Psoas muscle (tissue), 8 donors: ENCODE data around the gene SYT7. TPM values are rescaled to one million over a fixed set of nuclear protein-coding genes. Genes with fewer than 3 reads are reported as not detected.

Experiments used
- ATAC-seq, 4 donors: fragments of 200-7000 bp; cut with Tn5 transposase; one replicate each; pipeline ENCODE4 v1.9.1; 2020; ENCODE audit warnings: moderate library complexity in 3 of 4, mild to moderate bottlenecking in 2 of 4
- DNase-seq, 2 donors: peaks; one replicate each; pipeline ENCODE4 v3.0.0-alpha.2; 2020
- H3K27ac ChIP-seq: fragments of 200-600 bp; one replicate; pipeline ENCODE4 v1.8.0; 2022
- H3K27me3 ChIP-seq, 3 donors: fragments of 200-600 bp in 1 of 3; one replicate each; pipeline versions ENCODE4 v1.6.1 to v1.8.0; 2013 to 2022; ENCODE audit warnings: low read length in 2 of 3, mild to moderate bottlenecking in 2 of 3, moderate library complexity in 1 of 3; ENCODE audit not compliant: insufficient read depth in 3 of 3
- H3K36me3 ChIP-seq, 2 donors: fragments of 200-600 bp in 1 of 2; one replicate each; pipeline versions ENCODE4 v1.6.1 to v1.8.0; 2013 to 2022; ENCODE audit warnings: low read depth in 1 of 2, mild to moderate bottlenecking in 1 of 2, moderate library complexity in 1 of 2; ENCODE audit not compliant: insufficient read depth in 1 of 2
- H3K4me1 ChIP-seq: fragments of 200-600 bp; one replicate; pipeline ENCODE4 v1.8.0; 2022
- H3K4me3 ChIP-seq: fragments of 200-600 bp; one replicate; pipeline ENCODE4 v1.8.0; 2022; ENCODE audit warnings: mild to moderate bottlenecking
- H3K9me3 ChIP-seq: fragments of 200-600 bp; one replicate; pipeline ENCODE4 v1.8.0; 2022
- CTCF ChIP-seq: fragments of 200-600 bp; IDR thresholded peaks from one replicate; pipeline ENCODE4 v1.8.0; 2022; ENCODE audit warnings: antibody characterized with exemption
- WGBS, 3 donors: extraction: QIAGEN DNeasy Blood & Tissue Kit; methylation state at CpG; one replicate each; pipeline versions ENCODE4 v1.1.6 to v1.1.7; 2013; 5-methylcytosine and 5-hydroxymethylcytosine counted together
- intact Hi-C, 2 donors: fragments of 100-400 bp; cut with DNase I; formaldehyde crosslinking; loops; one replicate each; pipeline versions ENCODE4 v1.11.0 to v1.14.2; 2022
- polyA plus RNA-seq, 3 donors: library from polyadenylated mRNA; stranded (reverse); fragments of 200-250 nt; gene quantifications; one replicate each; pipeline ENCODE4 v1.2.3, GENCODE V29; 2013
- total RNA-seq, 4 donors: library from RNA; stranded (reverse); fragmentation: NEBNext Ultra II Directional in 2 of 4; extraction: Animal tissue kit (Norgen Biotek cat#: 25700) in 2 of 4; gene quantifications; one replicate each; pipeline versions ENCODE4 v1.2.1 to v1.2.4, GENCODE V29; 2021 to 2023
- donor health status: healthy with polysubstance abuse.
- donor health status: DM: no; HTN: no; CAD: no; lungs with moderate emphysema.
- donor health status: Bipolar disorder and iron deficiency.
- donor health status: healthy.
- donor health status: DM: yes; HTN: yes; CAD: no.
- donor health status: DM: no; HTN: no; CAD: no.
- donor health status: DM: no; HTN: no; CAD: no.
- donor health status: DM: yes; HTN: yes; CAD: no.

SYT7 gene
- total and polyA plus RNA-seq, 7 donors = 0.96 to 3.5 (median 2.1) TPM

- no peak for TF ChIP-seq CTCF
- H3K4me3 ChIP-seq = no peak overlapping the region
- no peak for ATAC-seq
- peaks cover 3% of the 10 kb centered on the region for H3K9me3 ChIP-seq
- DNase-seq = peak in 1 of 2 donors; percentile 41
- intact Hi-C loops = loop anchor here (1.0 to 10.0 kb wide), 3 partner anchors 40 to 258 kb away; no protein-coding TSS in a partner anchor
- H3K27me3 ChIP-seq = peaks cover 0 to 6% (median 1%) of the 10 kb centered on the region in 3 donors
- H3K36me3 ChIP-seq = no peaks in the 10 kb centered on the region
- no peak overlapping the region for H3K27ac ChIP-seq
- peaks cover 15% of the 10 kb centered on the region for H3K4me1 ChIP-seq
- WGBS, 3 donors = 35 to 47% (median 42%) methylated on average over 8 of the region's 8 CpGs
These were observed 103.8 kb downstream of the SYT7 start for GRCh38 chr11:61477126-61477525.

DNA sequence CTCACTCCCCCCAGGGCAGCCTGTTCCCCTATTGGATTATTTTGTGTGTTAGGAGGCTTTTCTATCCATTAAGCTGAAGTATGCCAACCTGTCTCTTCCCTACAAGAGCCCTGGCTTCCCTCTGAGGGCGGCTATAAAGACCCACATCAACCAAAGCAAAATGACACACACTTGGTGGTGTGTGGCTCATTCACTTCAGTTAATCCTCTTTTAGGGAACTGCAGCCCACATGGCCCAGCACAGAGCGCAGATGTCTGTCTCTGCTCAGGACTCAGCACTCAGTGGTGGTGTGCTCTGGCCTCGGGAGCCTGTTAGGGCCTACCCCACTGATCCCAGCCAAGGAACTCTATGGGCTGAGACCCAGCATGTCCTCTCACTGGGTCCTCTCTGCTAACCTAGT is 104.5 kb downstream of the SYT7 start:
- ATAC-seq (no peak), DNase-seq (no peak)
- Histone ChIP-seq H3K4me1 (peaks cover 23% of the 10 kb centered on the region), H3K36me3 (no peaks in the 10 kb centered on the region), H3K27ac (no peak overlapping the region), H3K4me3 (no peak overlapping the region), H3K27me3 (peaks cover 0 to 2% (median 0%) of the 10 kb centered on the region in 3 donors), H3K9me3 (peaks cover 3% of the 10 kb centered on the region)
- no peak for TF ChIP-seq CTCF
- WGBS, 3 donors = 84 to 86% (median 84%) methylated on average over 3 of the region's 3 CpGs
- intact Hi-C loops = loop anchor here (5.0 to 10.0 kb wide), 2 partner anchors 161 to 258 kb away; no protein-coding TSS in a partner anchor

GRCh38 chr11:61475433-61475832 is 105.4 kb downstream of the SYT7 start:
- no peak overlapping the region for H3K27ac ChIP-seq
- intact Hi-C loops = loop anchor here (5.0 to 10.0 kb wide), 2 partner anchors 162 to 259 kb away; no protein-coding TSS in a partner anchor
- ATAC-seq = no peak

GRCh38 chr11:61474013-61474643 is 106.7 kb downstream of the SYT7 start:
- Histone ChIP-seq H3K27ac (peak overlapping the region; percentile 92), H3K36me3 (peaks cover 0 to 1% of the 10 kb centered on the region in 2 donors), H3K4me3 (no peak overlapping the region), H3K27me3 (no peaks in the 10 kb centered on the region), H3K4me1 (peaks cover 29% of the 10 kb centered on the region), H3K9me3 (peaks cover 3% of the 10 kb centered on the region)
- DNase-seq (no peak), ATAC-seq (no peak)
- intact Hi-C loops = loop anchor here in 1 of 2 donors (10.0 kb wide), 1 partner anchor 261 kb away; no protein-coding TSS in a partner anchor
- whole genome bisulfite sequencing, 3 donors = 76 to 87% (median 81%) methylated on average over 6 of the region's 6 CpGs
- TF ChIP-seq CTCF = no peak

More at GRCh38 chr11:61475433-61475832, 105.4 kb downstream of the SYT7 start:
- no peak overlapping the region for H3K4me3 ChIP-seq
- no peaks in the 10 kb centered on the region for H3K36me3 ChIP-seq
- DNase-seq = no peak
- H3K9me3 ChIP-seq = peaks cover 3% of the 10 kb centered on the region
- peaks cover 29% of the 10 kb centered on the region for H3K4me1 ChIP-seq
- 85 to 88% (median 86%) methylated on average over 1 of the region's 1 CpG for WGBS, 3 donors
- TF ChIP-seq CTCF = no peak
- no peaks in the 10 kb centered on the region for H3K27me3 ChIP-seq
